ENCODE measurements around the gene HPS1. TPM values are rescaled to one million over a fixed set of nuclear protein-coding genes. Genes with fewer than 3 reads are reported as not detected.
A peak's percentile ranks its signal among the peaks of the same experiment; 100 is the strongest.
"Not testable (repeated sequence)": the region's sequence is repeated elsewhere in the genome, so short reads cannot be mapped to it uniquely, and the experiment has no call there.

The HPS1 gene
- total RNA-seq, 8 experiments from 2014 or later = 8.6 to 76.9 (median 20.5) TPM

- in situ Hi-C loops (cut with MboI; ENCODE audit: low pct_unique_long_range_greater_than_20kb in 2 of 9, low sequenced_read_pairs in 9 of 9, unreplicated experiment in 9 of 9) = loop anchor here in 1 of 9 experiments (25.0 kb wide), 1 partner anchor 152 kb away; no protein-coding TSS in a partner anchor
- H3K4me3 ChIP-seq = no peak overlapping the region
- peaks cover 0 to 4% of the 10 kb centered on the region in 2 donors for H3K4me1 ChIP-seq (replicated peaks in 1 of 2)
- WGBS, 10 experiments = 74 to 100% (median 77%) methylated on average over 3 to 6 of the region's 6 CpGs; no CpG with 5 or more reads in 3 of the 10 experiments
- no peak overlapping the region for H3K27ac ChIP-seq
- no peak for ATAC-seq (replicated peaks in 6 of 8)
Measured at GRCh38 chr10:98389398-98389797, 57.3 kb downstream of the HPS1 start.

- no peak overlapping the region for H3K4me3 ChIP-seq
- no peak overlapping the region for H3K27ac ChIP-seq
- peak in 3 of 8 experiments; percentile 28 to 80 (median 43) for ATAC-seq (replicated peaks in 6 of 8)
- 20 to 100% (median 88%) methylated on average over 1 to 9 of the region's 13 CpGs; no CpG with 5 or more reads in 4 of the 10 experiments for WGBS, 10 experiments
- no peaks in the 10 kb centered on the region for H3K4me1 ChIP-seq (replicated peaks in 1 of 2)
- in situ Hi-C loops (cut with MboI; ENCODE audit: low pct_unique_long_range_greater_than_20kb in 2 of 9, low sequenced_read_pairs in 9 of 9, unreplicated experiment in 9 of 9) = loop anchor here in 1 of 9 experiments (25.0 kb wide), 1 partner anchor 151 kb away; no protein-coding TSS in a partner anchor
Measured at GRCh38 chr10:98388101-98388655, 58.6 kb downstream of the HPS1 start.

GRCh38 chr10:98384531-98385133 is 62.1 kb downstream of the HPS1 start:
- WGBS, 10 experiments = 70 to 100% (median 95%) methylated on average over 1 to 7 of the region's 9 CpGs; no CpG with 5 or more reads in 1 of the 10 experiments
- H3K4me1 ChIP-seq (replicated peaks in 1 of 2) = peaks cover 5 to 13% of the 10 kb centered on the region in 2 donors
- ATAC-seq (replicated peaks in 6 of 8) = no peak

GRCh38 chr10:98383869-98384268 is 62.9 kb downstream of the HPS1 start:
- H3K4me1 ChIP-seq (replicated peaks in 1 of 2) = peaks cover 5 to 13% of the 10 kb centered on the region in 2 donors
- ATAC-seq (replicated peaks in 6 of 8) = no peak
- WGBS, 10 experiments = 80% methylated on average over 1 of the region's 6 CpGs; no CpG with 5 or more reads in 9 of the 10 experiments
- no peak overlapping the region for H3K4me3 ChIP-seq
- in situ Hi-C loops (cut with MboI; ENCODE audit: low pct_unique_long_range_greater_than_20kb in 2 of 9, low sequenced_read_pairs in 9 of 9, unreplicated experiment in 9 of 9) = loop anchor here in 1 of 9 experiments (25.0 kb wide), 1 partner anchor 147 kb away; no protein-coding TSS in a partner anchor
- H3K27ac ChIP-seq = no peak overlapping the region

More at GRCh38 chr10:98384531-98385133, 62.1 kb downstream of the HPS1 start:
- Histone ChIP-seq H3K27ac (no peak overlapping the region), H3K4me3 (no peak overlapping the region)
- in situ Hi-C loops (cut with MboI; ENCODE audit: low pct_unique_long_range_greater_than_20kb in 2 of 9, low sequenced_read_pairs in 9 of 9, unreplicated experiment in 9 of 9) = loop anchor here in 1 of 9 experiments (25.0 kb wide), 1 partner anchor 147 kb away; no protein-coding TSS in a partner anchor

- in situ Hi-C loops (cut with MboI; ENCODE audit: low pct_unique_long_range_greater_than_20kb in 2 of 9, low sequenced_read_pairs in 9 of 9, unreplicated experiment in 9 of 9) = loop anchor here in 1 of 9 experiments (25.0 kb wide), 1 partner anchor 146 kb away; no protein-coding TSS in a partner anchor
- WGBS, 10 experiments = 70 to 100% (median 80%) methylated on average over 1 to 4 of the region's 7 CpGs; no CpG with 5 or more reads in 1 of the 10 experiments
- peaks cover 5 to 13% of the 10 kb centered on the region in 2 donors for H3K4me1 ChIP-seq (replicated peaks in 1 of 2)
- not testable (repeated sequence) for H3K27ac ChIP-seq, H3K4me3 ChIP-seq
- peak in 1 of 8 experiments; percentile 21 for ATAC-seq (replicated peaks in 6 of 8)
Measured at GRCh38 chr10:98383134-98383667, 63.5 kb downstream of the HPS1 start.

GRCh38 chr10:98382691-98383101 is 64.0 kb downstream of the HPS1 start:
- Histone ChIP-seq H3K4me1 (replicated peaks in 1 of 2) (peaks cover 5 to 13% of the 10 kb centered on the region in 2 donors), H3K27ac (no peak overlapping the region), H3K4me3 (no peak overlapping the region)
- in situ Hi-C loops (cut with MboI; ENCODE audit: low pct_unique_long_range_greater_than_20kb in 2 of 9, low sequenced_read_pairs in 9 of 9, unreplicated experiment in 9 of 9) = loop anchor here in 1 of 9 experiments (25.0 kb wide), 1 partner anchor 145 kb away; no protein-coding TSS in a partner anchor
- ATAC-seq (replicated peaks in 6 of 8) = no peak
- 20 to 100% (median 81%) methylated on average over 1 to 3 of the region's 5 CpGs; no CpG with 5 or more reads in 2 of the 10 experiments for WGBS, 10 experiments

- no peak for ATAC-seq (replicated peaks in 6 of 8)
- H3K4me3 ChIP-seq = no peak overlapping the region
- in situ Hi-C loops (cut with MboI; ENCODE audit: low pct_unique_long_range_greater_than_20kb in 2 of 9, low sequenced_read_pairs in 9 of 9, unreplicated experiment in 9 of 9) = loop anchor here in 1 of 9 experiments (25.0 kb wide), 1 partner anchor 143 kb away; no protein-coding TSS in a partner anchor
- no peak overlapping the region for H3K27ac ChIP-seq
- 43 to 100% (median 68%) methylated on average over 1 to 7 of the region's 8 CpGs for WGBS, 10 experiments
- H3K4me1 ChIP-seq (replicated peaks in 1 of 2) = peaks cover 5 to 13% of the 10 kb centered on the region in 2 donors
Measured at GRCh38 chr10:98380493-98381339, 66.0 kb downstream of the HPS1 start.

- 84 to 100% (median 95%) methylated on average over 1 to 4 of the region's 4 CpGs; no CpG with 5 or more reads in 2 of the 10 experiments for WGBS, 10 experiments
- Histone ChIP-seq H3K4me1 (replicated peaks in 1 of 2) (peaks cover 5 to 13% of the 10 kb centered on the region in 2 donors), H3K4me3 (no peak overlapping the region), H3K27ac (no peak overlapping the region)
- in situ Hi-C loops (cut with MboI; ENCODE audit: low pct_unique_long_range_greater_than_20kb in 2 of 9, low sequenced_read_pairs in 9 of 9, unreplicated experiment in 9 of 9) = loop anchor here in 1 of 9 experiments (25.0 kb wide), 1 partner anchor 141 kb away; no protein-coding TSS in a partner anchor
- ATAC-seq (replicated peaks in 6 of 8) = peak in 3 of 8 experiments; percentile 55 to 75 (median 57)
Measured at GRCh38 chr10:98378722-98379121, 68.0 kb downstream of the HPS1 start.

- no peak for ATAC-seq (replicated peaks in 6 of 8)
- in situ Hi-C loops (cut with MboI; ENCODE audit: low pct_unique_long_range_greater_than_20kb in 2 of 9, low sequenced_read_pairs in 9 of 9, unreplicated experiment in 9 of 9) = loop anchor here in 1 of 9 experiments (25.0 kb wide), 1 partner anchor 140 kb away; no protein-coding TSS in a partner anchor
- Histone ChIP-seq H3K27ac (no peak overlapping the region), H3K4me1 (replicated peaks in 1 of 2) (peaks cover 5 to 13% of the 10 kb centered on the region in 2 donors), H3K4me3 (no peak overlapping the region)
- WGBS, 10 experiments = 83 to 100% (median 95%) methylated on average over 1 to 2 of the region's 3 CpGs; no CpG with 5 or more reads in 6 of the 10 experiments
Measured at GRCh38 chr10:98377536-98377935, 69.2 kb downstream of the HPS1 start.

- 17 to 68% (median 50%) methylated on average over 1 to 2 of the region's 2 CpGs; no CpG with 5 or more reads in 6 of the 10 experiments for WGBS, 10 experiments
- no peak for ATAC-seq (replicated peaks in 6 of 8)
- in situ Hi-C loops (cut with MboI; ENCODE audit: low pct_unique_long_range_greater_than_20kb in 2 of 9, low sequenced_read_pairs in 9 of 9, unreplicated experiment in 9 of 9) = loop anchor here in 1 of 9 experiments (25.0 kb wide), 1 partner anchor 140 kb away; no protein-coding TSS in a partner anchor
- Histone ChIP-seq H3K4me1 (replicated peaks in 1 of 2) (peaks cover 5 to 13% of the 10 kb centered on the region in 2 donors), H3K4me3 (no peak overlapping the region), H3K27ac (no peak overlapping the region)
Measured at GRCh38 chr10:98377001-98377400, 69.7 kb downstream of the HPS1 start.

- peak in 3 of 8 experiments; percentile 8 to 57 (median 53) for ATAC-seq (replicated peaks in 6 of 8)
- Histone ChIP-seq H3K4me3 (no peak overlapping the region), H3K4me1 (replicated peaks in 1 of 2) (peaks cover 5 to 13% of the 10 kb centered on the region in 2 donors), H3K27ac (no peak overlapping the region)
- WGBS, 10 experiments = 80 to 100% methylated on average over 1 of the region's 1 CpG; no CpG with 5 or more reads in 8 of the 10 experiments
- in situ Hi-C loops (cut with MboI; ENCODE audit: low pct_unique_long_range_greater_than_20kb in 2 of 9, low sequenced_read_pairs in 9 of 9, unreplicated experiment in 9 of 9) = loop anchor here in 1 of 9 experiments (25.0 kb wide), 1 partner anchor 139 kb away; no protein-coding TSS in a partner anchor
Measured at GRCh38 chr10:98376485-98376884, 70.2 kb downstream of the HPS1 start.
